K562 (cell line): ENCODE measurements around the gene CGNL1. TPM values are rescaled to one million over a fixed set of nuclear protein-coding genes. Genes with fewer than 3 reads are reported as not detected.

Experiments
- E2F5 ChIP-seq: sonication (generic); formaldehyde crosslinking; IDR thresholded peaks from 2 replicates; pipeline ENCODE4 v1.8.0; 2022; ENCODE audit warnings: mild to moderate bottlenecking, missing genetic modification reagents
- ETS2 ChIP-seq: IDR thresholded peaks from 2 replicates; pipeline ENCODE4 v1.6.1; 2016; ENCODE audit warnings: borderline replicate concordance, missing genetic modification characterization, mild to moderate bottlenecking, moderate library complexity, missing compliant biosample characterization; ENCODE audit not compliant: poor library complexity, severe bottlenecking
- GATAD2A ChIP-seq: fragments of 450-650 bp; IDR thresholded peaks from 2 replicates; pipeline ENCODE4 v1.6.1; 2017
- MGA ChIP-seq: fragments of 450-650 bp; IDR thresholded peaks from 2 replicates; pipeline ENCODE4 v1.6.1; 2016; ENCODE audit warnings: mild to moderate bottlenecking, moderate library complexity
- PTRF ChIP-seq: fragments of 450-650 bp; IDR thresholded peaks from 2 replicates; pipeline ENCODE4 v1.6.1; 2016; ENCODE audit warnings: mild to moderate bottlenecking, missing genetic modification characterization, missing compliant biosample characterization
- SAFB2 ChIP-seq: fragments of 200-400 bp; formaldehyde crosslinking; IDR thresholded peaks from 2 replicates; pipeline ENCODE4 v1.6.1; 2018; ENCODE audit warnings: borderline replicate concordance, low read length, low read depth, moderate library complexity; ENCODE audit not compliant: severe bottlenecking
- polyA plus RNA-seq, 8 experiments: library from polyadenylated mRNA; depleted of rRNA in 4 of 8; stranded (reverse) in 5 of 8; unstranded in 3 of 8; fragments of >200 nt; fragmentation: Nextera tagmentation in 2 of 8; fragmentation: Illumina TruSeq in 1 of 8; extraction: Ambion mirVana in 2 of 8; extraction: Trizol in 1 of 8; gene quantifications; 2 replicates each; pipeline versions ENCODE4 v1.2.1 to v1.2.3, GENCODE V29; 2011 to 2014; ENCODE audit warnings: inconsistent platforms in 1 of 8, missing spikeins in 1 of 8
- total RNA-seq, 7 experiments: library from RNA; depleted of rRNA in 6 of 7; stranded (reverse); fragments of >200 nt in 6 of 7; fragmentation: Illumina TruSeq in 2 of 7; extraction: Trizol in 2 of 7; gene quantifications; 2 replicates each; pipeline versions ENCODE4 v1.2.1 to v1.2.3, GENCODE V29; 2011 to 2021; ENCODE audit warnings: low replicate concordance in 1 of 7

The CGNL1 gene
- total and polyA plus RNA-seq, 9 of the 15 experiments (the other 6 are each of a cell fraction or from before 2014, with no cell fraction given) = 0.01 to 0.07 TPM; not detected in 7

- TF ChIP-seq MGA (no peak), PTRF (tag) (no peak), E2F5 (CRISPR knock-in tag) (no peak), SAFB2 (no peak), GATAD2A (no peak), ETS2 (tag) (no peak)
These were observed 161.4 kb downstream of the CGNL1 start (continued) for GRCh38 chr15:57537488-57538264.
